H1 (cell line): Measurements from ENCODE around the gene NRXN2. TPM values are rescaled to one million over a fixed set of nuclear protein-coding genes. Genes with fewer than 3 reads are reported as not detected.
A peak's percentile ranks its signal among the peaks of the same experiment; 100 is the strongest.

Experiments used
- CTCF ChIA-PET: fragments of 300-600 bp; sonication (Branson Sonifier 250); formaldehyde crosslinking; loops from one replicate; lab custom pipeline; 2021; ENCODE audit not compliant: partially characterized antibody; lab: Charles Lee
- POLR2A ChIA-PET: fragments of 300-600 bp; sonication (Branson Sonifier 250); formaldehyde crosslinking; loops from one replicate; lab custom pipeline; 2021; ENCODE audit warnings: inconsistent platforms; ENCODE audit not compliant: partially characterized antibody; lab: Charles Lee
- DNase-seq, 2 experiments: peaks; one replicate each; pipeline versions ENCODE4 v3.0.0 to v3.0.0-alpha.2; 2010 to 2022; ENCODE audit warnings: low spot score in 2 of 2, low read depth in 1 of 2, mixed read lengths in 1 of 2
- FAIRE-seq: peaks from 2 replicates; lab custom pipeline; 2011; peaks lifted over from hg19 to GRCh38; lab: Jason Lieb, UNC
- H2AFZ ChIP-seq: 2 replicates; pipeline ENCODE4 v1.8.1; 2012; ENCODE audit warnings: low read length, inconsistent platforms
- H2AK5ac ChIP-seq: 2 replicates; pipeline ENCODE4 v1.6.1; 2013; ENCODE audit warnings: low read depth, low read length
- H2BK120ac ChIP-seq: replicated peaks from 2 replicates; pipeline ENCODE3; 2013; ENCODE audit warnings: low read depth, low read length, inconsistent platforms
- H2BK12ac ChIP-seq: 2 replicates; pipeline ENCODE4 v1.6.1; 2013; ENCODE audit warnings: low read depth, low read length
- H2BK15ac ChIP-seq: 2 replicates; pipeline ENCODE4 v1.6.1; 2013; ENCODE audit warnings: low read length
- H2BK20ac ChIP-seq: 2 replicates; pipeline ENCODE4 v1.6.1; 2013; ENCODE audit warnings: low read length
- H2BK5ac ChIP-seq: 2 replicates; pipeline ENCODE4 v1.6.1; 2013; ENCODE audit warnings: low read depth, low read length
- H3K14ac ChIP-seq: 2 replicates; pipeline ENCODE4 v1.6.1; 2013; ENCODE audit warnings: inconsistent platforms; ENCODE audit not compliant: insufficient read length
- H3K18ac ChIP-seq: 2 replicates; pipeline ENCODE4 v1.6.1; 2013; ENCODE audit warnings: low read length; ENCODE audit errors: extremely low read depth
- H3K23ac ChIP-seq: 2 replicates; pipeline ENCODE4 v1.6.1; 2013; ENCODE audit warnings: inconsistent platforms; ENCODE audit not compliant: insufficient read length
- H3K23me2 ChIP-seq: 2 replicates; pipeline ENCODE4 v1.6.1; 2013; ENCODE audit warnings: low read depth, low read length
- H3K27ac ChIP-seq: 2 replicates; pipeline ENCODE4 v1.6.1; 2011; ENCODE audit warnings: low read depth, low read length, inconsistent platforms
- H3K27me3 ChIP-seq, 4 experiments: replicated peaks in 1 of 4; 1 replicate in 1 of 4; 2 replicates in 3 of 4; pipeline versions ENCODE4 v1.6.1 to v1.8.1; 2011 to 2013; ENCODE audit warnings: low read length in 3 of 4, mild to moderate bottlenecking in 3 of 4, inconsistent platforms in 2 of 4, mixed read lengths in 2 of 4, moderate library complexity in 1 of 4; ENCODE audit not compliant: control insufficient read depth in 3 of 4, insufficient read depth in 3 of 4; ENCODE audit errors: extremely low read depth in 1 of 4
- H3K36me3 ChIP-seq, 4 experiments: 2 replicates each; pipeline versions ENCODE4 v1.6.1 to v1.8.1; 2011 to 2013; ENCODE audit warnings: mild to moderate bottlenecking in 4 of 4, low read length in 3 of 4, moderate library complexity in 2 of 4, control low read depth in 1 of 4, inconsistent platforms in 1 of 4; ENCODE audit not compliant: insufficient read depth in 4 of 4, control insufficient read depth in 2 of 4
- H3K4ac ChIP-seq: replicated peaks from 2 replicates; pipeline ENCODE3; 2013; ENCODE audit warnings: low read length, low read depth, mixed read lengths, inconsistent platforms; ENCODE audit not compliant: insufficient read length
- H3K4me1 ChIP-seq, 4 experiments: replicated peaks in 1 of 4; 1 replicate in 1 of 4; 2 replicates in 3 of 4; pipeline versions ENCODE4 v1.6.1 to v1.8.1; 2011 to 2013; ENCODE audit warnings: low read length in 3 of 4, inconsistent platforms in 2 of 4, mixed read lengths in 1 of 4; ENCODE audit not compliant: insufficient read depth in 4 of 4, control insufficient read depth in 3 of 4
- H3K4me2 ChIP-seq, 2 experiments: 2 replicates each; pipeline versions ENCODE4 v1.6.1 to v1.8.1; 2011 to 2013; ENCODE audit warnings: low read depth in 2 of 2, low read length in 2 of 2, control low read depth in 1 of 2, inconsistent platforms in 1 of 2, mild to moderate bottlenecking in 1 of 2; ENCODE audit not compliant: insufficient read depth in 1 of 2
- H3K4me3 ChIP-seq, 4 experiments: fragments of 200-600, 300-600 bp in 1 of 4; sonication (generic), shearing (Covaris generic), sonication (Bioruptor Twin) in 1 of 4; 2 replicates each; pipeline versions ENCODE4 v1.5.1 to v1.8.1; 2011 to 2016; ENCODE audit warnings: low read length in 4 of 4, low read depth in 3 of 4, control low read depth in 2 of 4, inconsistent platforms in 2 of 4, mild to moderate bottlenecking in 2 of 4, mixed read lengths in 1 of 4, moderate library complexity in 1 of 4; ENCODE audit not compliant: insufficient read depth in 2 of 4; ENCODE audit errors: extremely low read depth in 1 of 4
- H3K56ac ChIP-seq: replicated peaks from 2 replicates; pipeline ENCODE3; 2013; ENCODE audit warnings: low read depth, mild to moderate bottlenecking, mixed read lengths, low read length, inconsistent platforms; ENCODE audit not compliant: insufficient read length
- H3K79me1 ChIP-seq: 2 replicates; pipeline ENCODE4 v1.6.1; 2013; ENCODE audit warnings: low read depth, low read length, control low read depth
- H3K79me2 ChIP-seq, 2 experiments: 2 replicates each; pipeline versions ENCODE4 v1.6.1 to v1.8.1; 2012 to 2013; ENCODE audit warnings: low read length in 2 of 2, mild to moderate bottlenecking in 2 of 2, inconsistent platforms in 1 of 2; ENCODE audit not compliant: insufficient read depth in 2 of 2, control insufficient read depth in 1 of 2
- H3K9ac ChIP-seq, 4 experiments: replicated peaks in 1 of 4; 1 replicate in 1 of 4; 2 replicates in 3 of 4; pipeline versions ENCODE4 v1.6.1 to v1.8.1; 2011 to 2013; ENCODE audit warnings: low read depth in 3 of 4, low read length in 3 of 4, control low read depth in 2 of 4, mild to moderate bottlenecking in 2 of 4, moderate library complexity in 2 of 4, inconsistent platforms in 1 of 4; ENCODE audit errors: extremely low read depth in 1 of 4
- H3K9me3 ChIP-seq, 2 experiments: 2 replicates each; pipeline versions ENCODE4 v1.6.1 to v1.8.1; 2012 to 2013; ENCODE audit warnings: mild to moderate bottlenecking in 2 of 2, moderate library complexity in 2 of 2, control low read depth in 1 of 2, inconsistent platforms in 1 of 2, low read depth in 1 of 2, low read length in 1 of 2, mixed read lengths in 1 of 2; ENCODE audit not compliant: insufficient read depth in 2 of 2
- H4K20me1 ChIP-seq, 2 experiments: replicated peaks in 1 of 2; 2 replicates each; pipeline versions ENCODE3 to v1.8.1; 2011 to 2013; ENCODE audit warnings: inconsistent platforms in 2 of 2, low read length in 2 of 2, mild to moderate bottlenecking in 1 of 2; ENCODE audit not compliant: insufficient read depth in 2 of 2, control insufficient read depth in 1 of 2
- H4K5ac ChIP-seq: 2 replicates; pipeline ENCODE4 v1.6.1; 2013; ENCODE audit warnings: low read length, low read depth, mixed read lengths, inconsistent platforms; ENCODE audit not compliant: insufficient read length
- H4K8ac ChIP-seq: 2 replicates; pipeline ENCODE4 v1.8.0; 2013; ENCODE audit warnings: mild to moderate bottlenecking, moderate library complexity, low read length, inconsistent platforms; ENCODE audit not compliant: insufficient read depth; ENCODE audit errors: extremely low read depth
- H4K91ac ChIP-seq: replicated peaks from 2 replicates; pipeline ENCODE3; 2013; ENCODE audit warnings: low read length, mixed read lengths, inconsistent platforms; ENCODE audit not compliant: insufficient read length
- ATF3 ChIP-seq: IDR thresholded peaks from 2 replicates; pipeline ENCODE4 v1.6.1; 2011; ENCODE audit warnings: low read depth, mild to moderate bottlenecking, low read length; ENCODE audit not compliant: insufficient read depth
- CBX8 ChIP-seq: fragments of 300-800, 300-1000 bp; sonication (generic); IDR thresholded peaks from 2 replicates; pipeline ENCODE4 v1.7.1; 2016; ENCODE audit warnings: low read depth, low read length, borderline replicate concordance
- CHD1 ChIP-seq: IDR thresholded peaks from 2 replicates; pipeline ENCODE4 v1.6.1; 2012; ENCODE audit warnings: low read depth, low read length, improper control_type of control experiment
- CTCF ChIP-seq, 3 experiments: IDR thresholded peaks; 1 replicate in 2 of 3; 2 replicates in 1 of 3; pipeline versions ENCODE4 v1.5.1 to v1.6.1; 2011; ENCODE audit warnings: low read length in 3 of 3, mild to moderate bottlenecking in 3 of 3, inconsistent platforms in 2 of 3, low read depth in 1 of 3, moderate library complexity in 1 of 3; ENCODE audit not compliant: insufficient read depth in 1 of 3; ENCODE audit errors: control extremely low read depth in 1 of 3
- KDM4A ChIP-seq: IDR thresholded peaks from one replicate; pipeline ENCODE4 v1.7.1; 2012; ENCODE audit warnings: low read depth, mild to moderate bottlenecking, moderate library complexity, low read length, inconsistent platforms; ENCODE audit not compliant: severe bottlenecking
- NRF1 ChIP-seq: IDR thresholded peaks from 2 replicates; pipeline ENCODE4 v1.6.1; 2011; ENCODE audit warnings: mild to moderate bottlenecking, low read depth, low read length, improper control_type of control experiment
- RFX5 ChIP-seq: IDR thresholded peaks from 2 replicates; pipeline ENCODE4 v1.6.1; 2011; ENCODE audit warnings: low read depth, low read length, improper control_type of control experiment, borderline replicate concordance
- SIN3A ChIP-seq, 2 experiments: IDR thresholded peaks in 1 of 2; conservative IDR thresholded peaks in 1 of 2; 2 replicates each; pipeline ENCODE4 v1.6.1; 2011 to 2012; ENCODE audit warnings: low read length in 2 of 2, improper control_type of control experiment in 1 of 2, low read depth in 1 of 2, mild to moderate bottlenecking in 1 of 2
- SIRT6 ChIP-seq: IDR thresholded peaks from one replicate; pipeline ENCODE4 v1.7.1; 2012; ENCODE audit warnings: low read length, inconsistent platforms
- WGBS, 2 experiments: shearing (Covaris generic) in 1 of 2; methylation state at CpG; one replicate each; pipeline versions ENCODE4 v1.1.6 to v1.1.7; 2013 to 2015; ENCODE audit warnings: low lambda C conversion rate in 2 of 2, mixed read lengths in 2 of 2, inconsistent platforms in 1 of 2, low coverage in 1 of 2, missing lambda C conversion rate in 1 of 2; ENCODE audit not compliant: insufficient replicate concordance in 2 of 2, insufficient coverage in 1 of 2, insufficient read length in 1 of 2; ENCODE audit errors: extremely low coverage in 1 of 2, missing lambda C conversion rate in 1 of 2; 5-methylcytosine and 5-hydroxymethylcytosine counted together
- polyA plus RNA-seq, 7 experiments: library from polyadenylated mRNA; depleted of rRNA in 3 of 7; stranded (reverse) in 5 of 7; unstranded in 2 of 7; fragments of >200 nt in 5 of 7; fragments of 200-250 nt in 2 of 7; gene quantifications; 1 replicate in 5 of 7; 2 replicates in 1 of 7; 4 replicates in 1 of 7; pipeline versions ENCODE4 v1.2.1 to v1.2.3, GENCODE V29; 2011 to 2013; ENCODE audit warnings: missing spikeins in 2 of 7, mixed read lengths in 2 of 7
- total RNA-seq: library from RNA; stranded (reverse); fragmentation: NEBNext Ultra II Directional; extraction: Animal tissue kit (Norgen Biotek cat#: 25700); gene quantifications from 2 replicates; pipeline ENCODE4 v1.2.1, GENCODE V29; 2021

The NRXN2 gene
- total and polyA plus RNA-seq, 2 of the 8 experiments (the other 6 are each of a cell fraction or from before 2014, with no cell fraction given): 1.3 to 11.5 TPM

GRCh38 chr11:64558869-64559268 is 164.1 kb downstream of the NRXN2 start:
- POLR2A ChIA-PET: interaction anchor here (0.6 to 1.4 kb wide), 2 partner anchors 89 to 536 kb away, joined by 3 read pairs; no protein-coding TSS in a partner anchor
- FAIRE-seq: no peak
- TF ChIP-seq CBX8 (no peak), KDM4A (no peak), CTCF (IDR thresholded peaks at IDR 0.05; ENCODE audit: control extremely low read depth in 1 of 3, insufficient read depth in 1 of 3, low read depth in 1 of 3, low read length in 3 of 3) (no peak), NRF1 (no peak), SIN3A (conservative IDR thresholded peaks at IDR 0.05 in 1 of 2, IDR thresholded peaks at IDR 0.05 in 1 of 2; ENCODE audit: low read depth in 1 of 2, low read length in 2 of 2) (no peak), RFX5 (no peak), ATF3 (no peak), SIRT6 (no peak), CHD1 (no peak)

More at GRCh38 chr11:64558869-64559268, 164.1 kb downstream of the NRXN2 start:
- H3K18ac ChIP-seq: peak overlapping the region; percentile 81
- peak overlapping the region; percentile 97 for H2BK120ac ChIP-seq
- no peak for DNase-seq
- peak overlapping the region; percentile 100 for H2BK12ac ChIP-seq
- H4K20me1 ChIP-seq: no peaks in the 10 kb centered on the region
- no peak overlapping the region for H3K4me3 ChIP-seq
- H3K23me2 ChIP-seq: no peaks in the 10 kb centered on the region
- peak overlapping the region; percentile 83 for H3K4ac ChIP-seq
- H3K4me2 ChIP-seq: no peak overlapping the region
- H2AFZ ChIP-seq: peak overlapping the region; percentile 13; the same call in 1 of the 2 replicates
- no peak overlapping the region for H3K14ac ChIP-seq
- peak overlapping the region; percentile 97; the same call in 1 of the 2 replicates for H2BK5ac ChIP-seq
- peak overlapping the region; percentile 6 for H4K5ac ChIP-seq
- no peaks in the 10 kb centered on the region for H3K9me3 ChIP-seq
- H3K23ac ChIP-seq: no peak overlapping the region
- no peaks in the 10 kb centered on the region; a peak in 3 of 7 replicates for H3K27me3 ChIP-seq
- H2BK20ac ChIP-seq: peak overlapping the region; percentile 100; the same call in 1 of the 2 replicates
- WGBS, 2 experiments: 89% methylated on average over 9 of the region's 9 CpGs; no CpG with 5 or more reads in 1 of the 2 experiments
- H3K36me3 ChIP-seq: no peaks in the 10 kb centered on the region
- H4K91ac ChIP-seq: peak overlapping the region; percentile 92
- peak overlapping the region; percentile 42; the same call in 1 of the 2 replicates for H4K8ac ChIP-seq
- H3K79me1 ChIP-seq: no peaks in the 10 kb centered on the region
- peak overlapping the region; percentile 28 for H3K56ac ChIP-seq
- H3K27ac ChIP-seq: no peak overlapping the region; the same call in 1 of the 2 replicates
- peak overlapping the region; percentile 92; the same call in 1 of the 2 replicates for H2BK15ac ChIP-seq
- H3K79me2 ChIP-seq: no peaks in the 10 kb centered on the region
- H3K4me1 ChIP-seq: peaks cover 0 to 26% (median 18%) of the 10 kb centered on the region in 4 experiments; a peak in 6 of 7 replicates
- no peak overlapping the region for H3K9ac ChIP-seq
- CTCF ChIA-PET: interaction anchor here (0.9 to 3.8 kb wide), 9 partner anchors 11 to 234 kb away, joined by 3 to 62 read pairs (median 6); no protein-coding TSS in a partner anchor
- peak overlapping the region; percentile 84; the same call in 1 of the 2 replicates for H2AK5ac ChIP-seq
